ENCODE data around the gene SESN2.
A peak's percentile ranks its signal among the peaks of the same experiment; 100 is the strongest.

Gene SESN2

DNA sequence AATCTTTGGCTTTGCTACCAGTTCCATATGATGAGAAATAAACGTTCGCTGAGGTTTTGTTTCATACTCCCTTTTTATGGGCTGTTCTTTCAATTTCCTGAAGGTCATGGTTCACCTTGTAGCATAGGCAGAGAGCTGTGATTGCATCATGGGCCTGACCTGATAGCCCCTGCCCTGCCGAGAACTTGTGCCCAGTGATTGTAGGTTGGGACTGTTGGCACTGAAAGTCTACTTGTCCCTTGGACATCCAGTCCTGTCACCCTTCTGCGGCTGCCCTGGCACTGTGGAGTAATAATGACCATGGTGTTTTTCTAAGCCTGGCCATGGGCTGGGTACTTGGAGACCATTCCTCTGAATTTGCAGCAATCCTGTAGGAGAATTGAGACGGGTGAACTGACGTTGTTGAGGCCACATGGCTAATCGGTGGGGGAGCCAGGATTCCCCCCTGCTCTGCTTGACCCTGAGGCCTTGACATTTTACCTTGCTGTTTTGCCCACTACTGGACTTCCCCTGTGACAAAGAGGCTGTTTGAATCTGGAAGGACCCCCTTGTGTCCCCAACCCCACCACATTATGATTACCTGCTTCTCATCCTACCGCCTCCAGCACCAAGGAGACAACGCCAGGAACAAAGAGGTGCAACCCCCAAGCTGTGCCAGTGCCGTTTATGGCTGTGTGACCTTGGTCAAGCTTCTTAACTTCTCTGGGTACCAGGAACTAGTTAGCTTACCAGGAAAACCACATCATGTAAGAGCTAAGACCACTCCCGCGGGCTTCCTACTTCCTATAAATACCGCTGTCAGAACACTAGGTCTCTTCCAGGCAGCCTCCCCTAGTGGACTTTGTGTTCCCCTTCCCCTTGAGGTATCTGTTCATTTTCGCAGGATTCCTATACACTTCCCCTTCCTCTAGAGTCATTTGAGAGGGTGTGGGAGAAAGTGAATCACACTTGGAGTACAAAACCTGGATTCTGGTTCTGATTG, 23.4 kb downstream of the SESN2 start:
- no peak for DNase-seq (ENCODE audit: low spot score)
- no peak for FAIRE-seq

DNA sequence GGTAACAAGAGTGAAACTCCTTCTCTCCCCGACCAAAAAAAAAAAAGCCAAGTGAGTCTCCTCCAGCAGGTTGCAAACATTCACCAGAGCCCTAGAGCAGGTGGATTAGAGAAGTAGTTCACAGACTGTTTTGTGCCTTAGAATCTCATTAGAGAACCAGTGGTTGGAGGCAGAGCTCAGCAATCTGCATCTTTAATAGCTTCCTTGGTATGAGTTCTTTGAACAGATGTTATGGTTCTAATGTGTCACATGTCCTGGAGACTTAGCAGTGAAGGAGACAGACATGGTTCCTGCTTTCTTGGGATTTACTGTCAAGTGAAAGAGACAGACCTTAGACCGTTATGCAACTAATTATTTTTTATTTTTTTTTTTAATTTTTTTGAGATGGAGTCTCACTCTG, 26.8 kb downstream of the SESN2 start:
- FAIRE-seq (no peak), DNase-seq (ENCODE audit: low spot score) (no peak)

DNA sequence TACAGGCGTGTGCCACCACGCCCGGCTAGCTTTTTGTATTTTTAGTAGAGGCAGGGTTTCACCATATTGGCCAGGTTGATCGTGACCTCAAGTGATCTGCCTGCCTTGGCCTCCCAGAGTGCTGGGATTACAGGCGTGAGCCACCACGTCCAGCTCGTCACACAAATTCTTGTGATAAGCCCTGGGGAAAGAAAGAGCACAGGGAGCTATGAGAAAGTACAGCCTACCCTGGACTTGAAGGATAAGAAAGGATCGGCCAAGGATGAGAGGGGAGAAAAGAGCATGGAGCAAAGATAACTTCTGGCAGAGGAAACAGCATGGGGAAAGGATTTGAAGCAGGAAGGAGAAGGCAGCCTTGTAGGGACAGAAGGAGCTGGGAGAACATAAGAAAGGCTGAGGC, 29.2 kb downstream of the SESN2 start:
- DNase-seq (ENCODE audit: low spot score), result no peak
- FAIRE-seq, result no peak

DNA sequence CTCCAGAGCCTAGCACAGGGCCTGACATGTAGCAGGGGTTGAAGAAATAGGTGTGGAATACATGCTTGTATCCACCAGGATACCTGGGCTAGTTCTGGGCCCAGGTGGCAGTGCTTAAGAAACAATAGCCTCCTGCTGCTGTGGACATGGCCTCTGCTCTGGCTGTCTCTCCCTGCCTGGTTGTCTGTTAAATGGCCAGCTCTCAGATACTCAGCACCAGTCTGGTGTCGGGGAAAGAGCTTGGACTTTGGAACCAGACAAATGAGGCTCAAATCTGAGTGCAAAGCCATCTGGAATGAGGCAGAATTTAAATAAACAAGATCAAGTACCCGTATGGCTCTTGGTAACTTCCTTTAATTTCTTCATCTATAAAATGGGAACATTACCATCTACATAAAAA, 31.5 kb downstream of the SESN2 start:
- DNase-seq (ENCODE audit: low spot score) (no peak), FAIRE-seq (no peak)

DNA sequence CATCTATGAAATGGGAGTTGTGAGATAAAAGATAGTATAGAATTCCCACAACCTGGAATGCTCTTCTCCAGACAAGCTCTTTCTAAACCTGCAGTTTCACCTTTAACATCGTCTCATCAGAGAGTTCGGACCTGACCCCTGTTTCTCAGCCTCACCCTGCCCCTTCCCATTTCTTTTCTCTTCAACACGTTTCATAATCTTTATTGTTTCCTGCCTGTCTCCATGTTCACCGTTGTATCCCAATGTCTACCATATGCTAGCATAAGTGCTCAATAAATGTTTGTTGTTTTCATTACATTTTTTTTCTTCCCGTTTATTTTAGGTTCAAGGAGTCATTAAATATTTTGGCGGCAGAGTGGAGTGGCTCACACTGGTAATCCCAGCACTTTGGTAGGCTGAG, 32.4 kb downstream of the SESN2 start:
- DNase-seq (ENCODE audit: low spot score) (no peak), FAIRE-seq (no peak)

DNA sequence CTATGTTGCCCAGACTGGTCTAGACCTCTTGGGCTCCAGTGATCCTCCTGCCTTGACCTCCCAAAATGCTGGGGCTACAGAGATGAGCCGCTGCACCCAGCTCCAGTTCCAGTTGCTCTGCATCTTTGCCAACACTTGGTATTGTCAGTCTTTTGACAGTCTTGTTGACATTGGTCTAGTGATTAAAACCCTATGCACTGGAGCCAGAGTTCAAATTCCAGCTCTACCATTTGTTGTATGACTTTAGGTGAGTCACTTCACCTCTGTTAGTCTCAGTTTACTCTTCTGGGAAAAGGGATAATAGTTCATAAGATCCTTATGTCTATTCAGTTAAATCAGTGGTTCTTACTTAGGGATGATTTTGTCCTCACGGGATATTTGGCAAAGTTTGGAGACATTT, 36.6 kb downstream of the SESN2 start:
- DNase-seq (ENCODE audit: low spot score) (no peak), FAIRE-seq (no peak)

DNA sequence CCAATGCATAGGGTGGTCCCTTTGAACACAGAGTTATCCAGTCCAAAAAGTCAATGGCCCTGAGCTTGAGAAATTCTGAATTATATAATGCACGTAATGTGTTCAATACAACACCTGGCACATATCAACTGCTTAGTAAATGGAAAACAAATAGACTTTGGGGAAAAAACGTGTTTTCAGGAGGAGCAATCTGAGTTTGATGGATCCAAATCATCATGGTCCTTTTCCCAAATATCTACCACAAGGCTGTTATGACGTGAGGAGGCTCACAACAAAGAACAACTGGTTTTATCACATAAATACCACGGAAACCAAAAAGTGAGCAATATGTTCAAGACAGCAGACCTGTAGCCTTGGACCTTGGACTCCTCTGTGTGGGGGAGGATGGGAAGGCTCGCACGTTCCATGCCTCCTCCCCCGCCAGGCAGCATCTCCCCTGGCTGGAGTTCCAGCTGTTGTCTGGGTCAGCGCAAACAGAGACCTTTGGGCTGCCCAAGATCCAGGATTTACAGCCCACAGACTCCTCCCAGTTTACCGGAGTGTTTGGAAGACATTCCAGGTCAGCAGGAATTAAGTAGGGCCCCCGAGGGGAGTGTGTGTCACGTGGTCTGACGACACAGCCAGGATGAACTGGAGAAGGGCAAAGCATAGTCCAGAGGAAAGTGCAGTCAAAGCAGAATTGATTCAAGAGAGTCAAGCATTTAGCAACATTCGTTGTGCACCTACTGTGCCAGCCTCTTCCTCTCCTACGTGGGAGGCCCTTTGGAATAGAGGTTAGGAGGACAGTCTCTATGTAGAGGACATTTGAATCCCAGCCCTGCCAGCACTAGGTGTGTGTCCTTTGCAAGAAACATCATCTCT, 37.3 kb downstream of the SESN2 start:
- DNase-seq (ENCODE audit: low spot score) (peak; percentile 45), FAIRE-seq (no peak)

DNA sequence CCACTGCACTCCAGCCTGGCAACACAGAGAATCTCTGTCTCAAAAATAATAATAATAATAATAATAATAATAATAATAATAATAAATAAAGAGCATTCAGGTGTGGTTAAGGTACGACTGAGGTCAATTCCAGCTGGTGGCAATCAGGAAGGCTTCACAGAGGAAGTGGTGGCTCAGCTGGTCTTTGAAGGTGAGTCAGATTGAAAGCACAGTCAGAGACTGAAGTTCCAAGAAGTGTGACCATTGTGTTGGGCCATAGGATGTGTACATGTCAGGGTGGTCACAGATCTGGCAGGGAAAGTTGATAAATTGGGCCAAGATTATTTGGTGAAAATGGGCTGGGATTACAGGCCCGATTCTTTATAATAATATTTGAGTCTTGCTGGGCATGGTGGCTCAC, 38.5 kb downstream of the SESN2 start:
- no peak for DNase-seq (ENCODE audit: low spot score)
- no peak for FAIRE-seq

DNA sequence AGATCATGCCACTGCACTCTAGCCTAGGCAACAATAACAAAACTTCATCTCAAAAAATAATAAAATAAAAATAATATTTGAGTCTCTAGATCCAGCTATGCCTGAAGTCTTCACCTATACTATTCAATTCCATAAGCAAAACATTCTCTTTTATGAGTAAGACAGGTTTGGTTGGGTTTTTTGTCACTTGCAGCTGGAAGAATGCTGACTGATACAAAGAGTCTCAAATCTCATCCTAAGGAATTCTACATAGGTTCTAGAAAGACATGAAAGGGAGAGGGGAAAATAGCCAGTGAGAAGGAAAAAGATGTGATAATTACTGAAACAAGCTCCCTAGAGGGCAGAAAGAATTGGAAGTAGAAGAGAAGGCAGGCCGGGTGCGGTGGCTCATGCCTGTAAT, 39.1 kb downstream of the SESN2 start:
- no peak for DNase-seq (ENCODE audit: low spot score)
- no peak for FAIRE-seq

DNA sequence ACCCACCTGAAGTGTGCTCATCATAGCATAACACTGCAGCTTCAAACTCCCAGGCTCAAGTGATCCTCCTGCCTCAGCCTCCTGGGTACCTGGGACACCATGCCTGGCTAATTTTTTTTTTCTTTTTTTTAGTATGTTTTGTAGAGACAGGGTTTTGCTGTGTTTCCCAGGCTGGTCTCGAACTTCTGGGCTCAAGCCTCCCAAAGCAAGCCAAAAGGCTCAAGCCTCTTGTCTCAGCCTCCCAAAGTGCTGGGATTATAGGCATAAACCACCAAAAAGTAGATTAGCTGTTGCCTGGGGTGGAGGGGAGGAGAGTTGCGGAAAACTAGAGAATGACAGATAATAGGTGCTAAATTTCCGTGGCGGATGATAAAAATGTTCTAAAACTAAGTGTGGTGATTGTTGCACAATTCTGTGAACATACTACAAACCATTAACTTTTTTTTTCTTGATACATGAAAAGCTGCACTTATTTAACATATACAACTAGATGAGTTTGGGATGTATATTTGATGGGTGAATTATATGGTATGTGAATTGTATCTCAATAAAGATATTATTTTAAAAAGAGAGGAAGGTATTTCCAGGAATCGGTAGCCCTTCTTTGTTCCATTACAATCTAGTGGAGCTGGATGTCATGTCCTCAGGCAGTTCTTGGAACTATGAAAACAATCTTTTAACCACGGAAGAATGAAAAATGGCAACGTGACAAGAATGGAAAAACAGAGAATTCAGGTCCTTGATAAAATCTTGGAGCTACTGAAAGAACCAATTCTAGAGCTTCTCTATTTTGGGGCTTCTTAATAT, 42.3 kb downstream of the SESN2 start:
- FAIRE-seq (no peak), DNase-seq (ENCODE audit: low spot score) (no peak)

DNA sequence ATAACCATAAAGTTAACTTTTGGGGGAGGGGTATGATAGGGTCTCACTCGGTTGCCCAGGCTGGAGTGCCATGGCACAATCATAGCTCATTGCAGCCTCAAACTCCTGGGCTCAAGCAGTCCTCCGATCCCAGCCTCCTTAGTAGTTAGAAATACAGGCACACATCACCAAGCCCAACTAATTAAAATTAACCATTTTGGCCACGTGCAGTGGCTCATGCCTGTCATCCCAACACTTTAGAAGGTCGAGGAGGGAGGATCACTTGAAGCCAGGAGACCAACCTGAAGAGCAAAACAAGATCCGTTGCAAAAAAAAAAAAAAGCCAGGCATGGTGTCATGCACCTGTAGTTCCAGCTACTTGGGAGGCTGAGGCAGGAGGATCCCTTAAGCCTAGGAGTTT, 42.9 kb downstream of the SESN2 start:
- FAIRE-seq, result no peak
- DNase-seq (ENCODE audit: low spot score), result no peak

DNA sequence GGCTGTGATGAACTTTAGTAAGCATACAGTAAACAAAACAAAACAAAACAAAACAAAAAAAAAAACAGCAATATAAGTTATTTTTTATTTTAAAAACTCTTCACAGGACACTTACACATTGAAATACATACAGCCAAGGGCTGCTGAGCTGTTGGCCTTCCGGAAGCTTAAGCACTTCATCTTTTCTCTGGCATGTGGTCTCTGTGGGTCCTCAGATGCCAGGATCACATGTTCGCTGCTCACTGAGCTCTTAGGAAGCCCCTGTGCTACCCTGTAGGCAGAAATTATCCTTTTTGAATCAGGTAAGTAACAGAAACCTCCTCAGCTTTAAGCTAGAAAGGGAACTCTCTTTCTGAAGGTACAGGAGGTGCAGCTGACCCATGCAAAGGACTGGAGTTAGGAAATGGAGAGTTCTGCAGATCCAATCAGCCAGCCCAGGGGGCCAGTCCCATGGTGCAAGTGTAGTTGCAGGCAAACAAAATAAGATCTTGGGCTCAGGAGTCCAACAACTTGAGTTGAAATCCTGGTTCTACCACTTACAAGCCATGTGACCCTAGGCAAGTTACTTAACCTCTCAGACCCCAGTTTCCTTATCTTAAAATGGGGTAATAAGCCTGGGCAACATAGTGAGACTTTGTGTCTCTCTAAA, 47.1 kb downstream of the SESN2 start:
- no peak for DNase-seq (ENCODE audit: low spot score)
- no peak for FAIRE-seq

DNA sequence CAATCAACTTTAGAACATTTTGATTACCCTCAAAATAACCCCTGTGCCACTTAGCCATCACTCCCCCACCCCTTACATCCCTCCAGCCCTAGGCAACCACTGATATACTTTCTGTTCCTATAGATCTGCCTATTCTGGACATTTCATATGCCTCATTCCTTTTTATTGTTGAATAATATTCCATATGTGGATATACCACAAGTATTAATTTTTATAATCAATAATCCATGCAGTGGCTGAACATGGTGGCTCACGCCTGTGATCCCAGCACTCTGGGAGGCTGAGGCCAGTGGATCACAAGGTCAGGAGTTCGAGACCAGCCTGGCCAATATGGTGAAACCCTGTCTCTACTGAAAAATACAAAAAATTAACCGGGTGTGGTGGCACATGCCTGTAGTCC, 49.4 kb downstream of the SESN2 start:
- FAIRE-seq, result no peak
- DNase-seq (ENCODE audit: low spot score), result no peak

DNA sequence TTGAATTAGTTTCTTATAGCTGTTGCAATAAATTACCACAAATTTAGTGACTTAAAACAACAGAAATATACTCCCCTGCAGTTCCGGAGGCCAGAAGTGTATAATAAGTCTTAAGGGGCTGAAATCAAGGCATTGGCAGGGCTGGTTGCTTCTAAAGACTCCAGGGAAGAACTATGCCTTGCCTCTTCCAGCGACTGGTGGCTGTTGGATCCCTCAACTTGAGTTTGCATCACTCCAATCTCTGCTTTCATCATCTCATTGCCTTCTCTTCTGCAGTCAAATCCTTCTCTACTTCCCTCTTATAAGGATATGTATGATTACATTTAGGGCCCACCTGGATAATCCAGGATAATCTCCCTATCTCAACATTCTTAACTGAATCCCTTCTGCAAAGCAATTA, 50.4 kb downstream of the SESN2 start:
- FAIRE-seq, result no peak

DNA sequence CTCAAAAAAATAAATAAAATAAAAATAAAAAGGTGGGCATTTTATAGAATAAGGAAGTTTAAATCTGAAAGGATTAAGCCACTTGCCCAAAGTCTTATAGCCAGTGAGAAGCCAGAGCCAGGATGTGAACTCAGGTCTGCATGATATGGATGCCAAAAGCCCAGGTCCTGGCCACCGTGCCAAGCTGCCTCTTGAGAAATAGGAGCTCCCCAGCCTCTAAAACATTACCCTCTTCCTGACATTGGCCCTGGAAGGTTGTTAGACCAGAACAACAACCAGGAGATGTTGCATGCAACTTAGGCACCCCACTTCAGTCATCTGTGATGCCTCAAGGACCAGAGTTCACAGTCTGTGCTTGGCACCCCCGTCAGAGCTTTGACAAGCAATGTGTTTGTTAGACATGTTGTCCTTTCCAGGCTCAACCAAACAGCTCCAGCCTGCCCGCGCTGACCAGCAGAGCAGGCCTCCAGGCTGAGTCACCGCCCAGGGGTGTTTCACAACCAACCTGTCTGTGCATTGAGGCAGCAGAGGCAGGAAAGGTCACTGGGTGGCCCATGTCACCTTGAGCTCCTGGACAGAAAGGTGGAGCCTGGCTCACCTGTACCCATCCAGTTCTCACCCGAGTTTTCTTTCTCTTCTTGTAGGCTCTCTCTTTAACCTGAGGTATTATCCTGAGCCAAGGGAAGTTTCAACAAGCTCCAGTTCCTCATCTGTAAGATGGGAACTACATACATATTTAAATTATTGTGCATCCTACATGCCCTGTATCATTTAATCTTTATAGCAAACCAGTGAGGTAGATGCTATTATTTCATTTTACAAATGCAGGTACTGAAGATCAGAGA, 54.6 kb downstream of the SESN2 start:
- DNase-seq (ENCODE audit: low spot score) (peak; percentile 44), FAIRE-seq (no peak)

More for the DNA sequence above, 50.4 kb downstream of the SESN2 start:
- no peak for DNase-seq (ENCODE audit: low spot score)

DNA sequence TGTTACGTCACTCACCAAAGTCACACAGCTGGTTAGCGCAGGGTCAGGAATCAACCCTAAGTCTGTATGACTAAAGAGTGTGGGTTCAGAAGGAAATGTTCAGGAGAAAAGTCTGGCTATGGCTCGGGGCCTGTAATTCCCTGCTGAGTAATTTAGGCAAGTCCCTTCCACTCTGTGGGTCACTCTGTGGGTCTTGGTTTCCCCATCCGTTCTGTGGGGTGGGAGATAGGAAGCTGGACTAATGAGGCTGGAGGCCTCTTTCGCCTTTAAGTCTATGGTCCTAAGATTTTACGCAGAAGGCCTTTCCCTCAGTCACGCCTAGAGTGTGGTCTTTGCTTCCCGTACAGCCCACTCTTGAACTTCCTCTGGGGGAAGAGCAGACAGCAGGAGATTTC, 55.2 kb downstream of the SESN2 start:
- FAIRE-seq (no peak), DNase-seq (ENCODE audit: low spot score) (no peak)

DNA sequence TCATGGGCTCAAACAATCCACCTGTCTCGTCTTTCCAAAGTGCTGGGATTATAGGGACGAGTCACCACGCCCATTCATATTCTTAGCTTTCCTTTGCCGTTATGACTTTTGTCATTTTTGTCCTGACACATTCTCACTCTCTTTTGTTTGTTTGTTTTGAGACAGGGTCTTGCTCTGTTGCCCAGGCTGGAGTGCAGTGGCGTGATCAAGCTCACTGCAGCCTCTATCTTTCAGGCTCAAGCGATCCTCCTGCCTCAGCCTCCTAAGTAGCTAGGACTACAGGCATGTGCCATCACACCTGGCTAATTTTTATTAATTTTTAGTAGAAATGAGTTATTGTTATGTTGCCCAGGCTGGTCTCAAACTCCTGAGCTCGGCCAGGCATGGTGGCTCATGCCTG, 57.7 kb downstream of the SESN2 start:
- FAIRE-seq (no peak), DNase-seq (ENCODE audit: low spot score) (no peak)

DNA sequence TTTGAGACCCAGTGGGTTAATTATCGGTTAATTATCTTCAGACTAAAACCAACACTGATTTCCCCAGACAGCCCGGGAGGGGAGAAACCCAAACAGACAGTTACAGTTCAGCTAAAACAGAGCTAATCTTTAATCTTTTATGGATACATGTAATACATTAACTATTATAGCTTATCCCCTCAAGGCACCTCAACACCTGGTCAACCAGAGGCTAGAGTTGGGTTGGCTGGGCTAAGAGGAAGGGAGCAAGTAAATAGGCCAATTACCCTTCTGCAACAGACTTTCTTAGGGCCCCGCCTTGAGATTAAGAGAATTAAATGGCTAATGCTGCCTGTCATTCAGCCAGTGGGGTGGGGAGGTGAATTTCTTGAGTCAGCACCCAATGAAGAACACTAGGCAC, 62.9 kb downstream of the SESN2 start:
- DNase-seq (ENCODE audit: low spot score) (no peak), FAIRE-seq (no peak)

DNA sequence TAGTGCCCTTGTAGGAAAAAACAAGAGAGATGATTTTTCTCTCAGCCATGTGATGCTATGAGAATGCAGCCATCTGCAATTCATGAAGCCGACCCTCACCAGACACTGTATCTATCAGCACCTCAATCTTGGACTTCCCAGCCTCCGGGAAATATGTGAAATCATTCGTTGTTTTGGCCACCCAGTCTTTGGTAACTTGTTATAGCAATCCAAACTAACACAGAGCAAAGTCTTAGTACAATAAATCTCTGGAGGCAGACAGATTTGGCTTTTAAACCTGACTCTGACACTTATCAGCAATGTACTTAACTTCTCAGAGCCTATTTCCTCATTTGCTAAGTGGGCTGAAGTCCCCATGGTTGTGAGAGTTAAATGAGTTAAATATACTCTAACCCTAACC, 64.4 kb downstream of the SESN2 start:
- DNase-seq (ENCODE audit: low spot score) (no peak), FAIRE-seq (no peak)

DNA sequence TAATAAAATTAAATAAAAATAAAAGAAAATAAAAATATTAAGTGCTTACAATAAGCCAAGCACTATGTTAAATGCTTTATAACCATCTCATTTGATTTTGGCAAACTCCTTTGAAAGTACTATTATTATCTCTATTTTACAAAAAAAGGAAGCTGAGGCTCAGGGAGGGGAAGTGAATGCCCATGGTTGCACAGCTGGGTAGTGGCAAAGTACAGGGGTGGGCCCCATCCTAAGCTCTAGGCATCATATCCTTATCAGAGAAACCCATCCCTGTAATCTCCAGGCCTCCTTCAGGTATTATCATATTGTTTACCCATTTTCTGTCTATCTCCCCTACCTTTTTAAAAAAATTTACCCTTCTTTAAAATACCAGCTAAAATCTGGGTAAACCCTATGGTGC, 67.2 kb downstream of the SESN2 start:
- FAIRE-seq (no peak), DNase-seq (ENCODE audit: low spot score) (no peak)

All from urothelium cell line (cell line).